Ovary (tissue), 9 donors: Measurements from ENCODE around the gene SH3TC2. TPM values are rescaled to one million over a fixed set of nuclear protein-coding genes. Genes with fewer than 3 reads are reported as not detected.

ENCODE experiments used
- DNase-seq, 5 donors: peaks; one replicate each; pipeline ENCODE4 v3.0.0-alpha.2; 2019 to 2020
- H3K27ac ChIP-seq, 2 donors: fragments of 200-600 bp; one replicate each; pipeline versions ENCODE4 v1.5.1 to v1.8.0; 2019 to 2022
- H3K27me3 ChIP-seq: fragments of 200-600 bp; one replicate; pipeline ENCODE4 v1.8.0; 2022
- H3K36me3 ChIP-seq: fragments of 200-600 bp; sonication (generic); one replicate; pipeline ENCODE4 v1.5.1; 2019
- H3K4me1 ChIP-seq: one replicate; pipeline ENCODE4 v1.8.1; 2013; ENCODE audit warnings: mild to moderate bottlenecking, moderate library complexity; ENCODE audit not compliant: insufficient read depth
- H3K4me3 ChIP-seq: fragments of 200-600 bp; sonication (generic); one replicate; pipeline ENCODE4 v1.5.1; 2017
- H3K9me3 ChIP-seq, 2 donors: fragments of 200-600 bp in 1 of 2; sonication (generic) in 1 of 2; one replicate each; pipeline versions ENCODE4 v1.5.1 to v1.8.1; 2013 to 2019; ENCODE audit warnings: mild to moderate bottlenecking in 1 of 2, moderate library complexity in 1 of 2
- EP300 ChIP-seq: sonication (generic); formaldehyde crosslinking; IDR thresholded peaks from one replicate; pipeline ENCODE4 v1.6.1; 2017; ENCODE audit warnings: antibody characterized with exemption
- POLR2A ChIP-seq: fragments of 450-650 bp; IDR thresholded peaks from one replicate; pipeline ENCODE4 v1.6.1; 2017; ENCODE audit warnings: antibody characterized with exemption, mild to moderate bottlenecking, moderate library complexity
- WGBS, 3 donors: extraction: QIAGEN DNeasy Blood & Tissue Kit in 1 of 3; methylation state at CpG; one replicate each; pipeline versions ENCODE4 v1.1.5 to v1.1.7; 2013 to 2017; 5-methylcytosine and 5-hydroxymethylcytosine counted together
- intact Hi-C, 4 donors: fragments of 100-400 bp; cut with DNase I; formaldehyde crosslinking; loops; one replicate each; pipeline versions ENCODE4 v1.11.0 to v1.15.1; 2022 to 2023
- polyA plus RNA-seq, 2 donors: library from polyadenylated mRNA; stranded (reverse); fragments of 200-250 nt in 1 of 2; fragments of 350-450 nt in 1 of 2; fragmentation: Illumina TruSeq in 1 of 2; extraction: RNeasy Lipid Tissue Mini Kit (QIAGEN cat#74804) in 1 of 2; gene quantifications; one replicate each; pipeline ENCODE4 v1.2.3, GENCODE V29; 2013 to 2014
- total RNA-seq, 7 donors: library from RNA; depleted of rRNA in 2 of 7; stranded (reverse); fragments of >200 nt in 2 of 7; fragmentation: NEBNext Ultra II Directional in 3 of 7; extraction: Animal tissue kit (Norgen Biotek cat#: 25700) in 3 of 7; gene quantifications; one replicate each; pipeline versions ENCODE4 v1.1.0 to v1.2.4, GENCODE V29; 2016 to 2023
- TF ChIP-seq, protein P1 (sequence below), 3 donors: fragments of 450-650 bp in 2 of 3; fragments of 200-600 bp in 1 of 3; IDR thresholded peaks; one replicate each; pipeline versions ENCODE4 v1.5.1 to v1.8.0; 2016 to 2022; ENCODE audit warnings: antibody characterized with exemption in 3 of 3, mild to moderate bottlenecking in 1 of 3
- donor health status: DM: no; HTN: no; CAD: no; lungs with moderate emphysema.
- donor health status: DM: no; HTN: no; CAD: no.
- donor health status: Bipolar disorder and iron deficiency.
- donor health status: DM: yes; HTN: yes; CAD: no.
- donor health status: DM: no; HTN: no; CAD: no.
- donor health status: DM: yes; HTN: yes; CAD: no.

The SH3TC2 gene
- total and polyA plus RNA-seq, 9 donors = 0.18 to 0.80 (median 0.59) TPM

- Histone ChIP-seq H3K27me3 (no peaks in the 10 kb centered on the region), H3K4me3 (no peak overlapping the region), H3K4me1 (no peaks in the 10 kb centered on the region), H3K36me3 (no peaks in the 10 kb centered on the region), H3K9me3 (no peaks in the 10 kb centered on the region), H3K27ac (no peak overlapping the region)
- DNase-seq = no peak
- TF ChIP-seq EP300 (no peak), POLR2A (no peak)
- TF ChIP-seq, protein P1, sequence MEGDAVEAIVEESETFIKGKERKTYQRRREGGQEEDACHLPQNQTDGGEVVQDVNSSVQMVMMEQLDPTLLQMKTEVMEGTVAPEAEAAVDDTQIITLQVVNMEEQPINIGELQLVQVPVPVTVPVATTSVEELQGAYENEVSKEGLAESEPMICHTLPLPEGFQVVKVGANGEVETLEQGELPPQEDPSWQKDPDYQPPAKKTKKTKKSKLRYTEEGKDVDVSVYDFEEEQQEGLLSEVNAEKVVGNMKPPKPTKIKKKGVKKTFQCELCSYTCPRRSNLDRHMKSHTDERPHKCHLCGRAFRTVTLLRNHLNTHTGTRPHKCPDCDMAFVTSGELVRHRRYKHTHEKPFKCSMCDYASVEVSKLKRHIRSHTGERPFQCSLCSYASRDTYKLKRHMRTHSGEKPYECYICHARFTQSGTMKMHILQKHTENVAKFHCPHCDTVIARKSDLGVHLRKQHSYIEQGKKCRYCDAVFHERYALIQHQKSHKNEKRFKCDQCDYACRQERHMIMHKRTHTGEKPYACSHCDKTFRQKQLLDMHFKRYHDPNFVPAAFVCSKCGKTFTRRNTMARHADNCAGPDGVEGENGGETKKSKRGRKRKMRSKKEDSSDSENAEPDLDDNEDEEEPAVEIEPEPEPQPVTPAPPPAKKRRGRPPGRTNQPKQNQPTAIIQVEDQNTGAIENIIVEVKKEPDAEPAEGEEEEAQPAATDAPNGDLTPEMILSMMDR (IDR thresholded peaks at IDR 0.05) = no peak
- 81 to 89% (median 82%) methylated on average over 3 of the region's 3 CpGs for WGBS, 3 donors
- intact Hi-C loops = loop anchor here in 1 of 4 donors (10.0 kb wide), 1 partner anchor 296 kb away; no protein-coding TSS in a partner anchor
Observed at GRCh38 chr5:149030392-149030791, 32.5 kb downstream of the SH3TC2 start.

DNA sequence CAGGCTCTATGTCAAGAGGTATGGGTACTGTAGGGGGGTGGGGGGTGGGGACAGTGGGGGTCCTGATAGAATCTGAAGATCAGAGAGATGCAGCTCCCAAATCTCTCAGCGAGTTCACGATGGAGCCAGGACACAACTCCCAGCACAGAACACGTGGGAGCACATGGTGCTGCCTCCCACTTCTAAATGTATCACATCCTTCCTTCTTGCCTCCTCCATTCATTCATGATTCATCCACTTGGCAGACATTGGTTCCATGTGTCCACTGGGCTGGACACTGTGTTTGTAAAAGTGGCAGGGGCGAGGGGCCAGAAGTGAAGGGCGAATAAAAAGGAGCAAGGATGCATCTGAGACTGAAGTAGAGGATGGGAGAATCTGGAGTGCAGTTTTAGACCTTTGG is 33.9 kb downstream of the SH3TC2 start:
- 78 to 84% (median 82%) methylated on average over 5 of the region's 5 CpGs for WGBS, 3 donors
- DNase-seq = no peak
- TF ChIP-seq EP300 (no peak), POLR2A (no peak)
- TF ChIP-seq, protein P1 (IDR thresholded peaks at IDR 0.05) = no peak
- H3K36me3 ChIP-seq = no peaks in the 10 kb centered on the region
- intact Hi-C loops = no loop called here
- no peak overlapping the region for H3K4me3 ChIP-seq
- no peaks in the 10 kb centered on the region for H3K4me1 ChIP-seq
- no peaks in the 10 kb centered on the region for H3K9me3 ChIP-seq
- no peak overlapping the region for H3K27ac ChIP-seq
- no peaks in the 10 kb centered on the region for H3K27me3 ChIP-seq

GRCh38 chr5:149028161-149028560 is 34.7 kb downstream of the SH3TC2 start:
- TF ChIP-seq, protein P1 (IDR thresholded peaks at IDR 0.05) = no peak
- TF ChIP-seq EP300 = no peak
- TF ChIP-seq POLR2A = no peak
- no peak for DNase-seq
- 84 to 87% (median 86%) methylated on average over 6 of the region's 6 CpGs for WGBS, 3 donors
- H3K4me3 ChIP-seq = no peak overlapping the region
- H3K36me3 ChIP-seq = no peaks in the 10 kb centered on the region
- H3K27ac ChIP-seq = no peak overlapping the region
- no peaks in the 10 kb centered on the region for H3K9me3 ChIP-seq
- no peaks in the 10 kb centered on the region for H3K4me1 ChIP-seq
- intact Hi-C loops = no loop called here
- no peaks in the 10 kb centered on the region for H3K27me3 ChIP-seq

DNA sequence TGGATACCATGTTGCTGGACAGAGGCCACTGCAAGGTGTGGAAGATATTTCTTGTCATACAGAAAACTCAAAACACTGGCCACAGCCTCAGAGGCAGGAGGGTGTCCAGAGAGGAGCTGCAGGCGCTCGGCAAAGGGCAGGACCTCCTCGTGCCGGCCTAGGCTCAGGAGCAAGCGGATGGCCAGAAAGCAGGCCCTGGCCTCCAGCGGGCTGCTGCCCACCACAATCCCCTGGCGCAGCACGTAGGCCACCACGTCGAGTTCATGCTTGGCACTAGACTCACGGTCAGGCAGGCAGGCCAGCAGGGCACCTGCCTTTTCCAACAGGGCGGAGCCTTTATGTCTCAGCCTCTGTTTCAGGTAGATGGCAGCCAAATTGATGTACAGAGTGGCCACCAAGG is 35.2 kb downstream of the SH3TC2 start:
- WGBS, 3 donors = 94 to 100% (median 94%) methylated on average over 12 of the region's 12 CpGs
- Histone ChIP-seq H3K27me3 (no peaks in the 10 kb centered on the region), H3K36me3 (no peaks in the 10 kb centered on the region), H3K4me1 (no peaks in the 10 kb centered on the region), H3K9me3 (no peaks in the 10 kb centered on the region), H3K27ac (no peak overlapping the region), H3K4me3 (no peak overlapping the region)
- intact Hi-C loops = no loop called here
- TF ChIP-seq POLR2A = no peak
- TF ChIP-seq, protein P1 (IDR thresholded peaks at IDR 0.05) = no peak
- TF ChIP-seq EP300 = no peak
- no peak for DNase-seq
